ENCODE data around the gene HEG1. TPM values are rescaled to one million over a fixed set of nuclear protein-coding genes. Genes with fewer than 3 reads are reported as not detected.

HEG1 gene
- total and polyA plus RNA-seq, 8 donors = 2.3 to 56.9 (median 21.5) TPM

GRCh38 chr3:125011941-125012340 lies 43.9 kb downstream of the HEG1 start:
- Histone ChIP-seq H3K4me1 (peaks cover 4 to 20% (median 13%) of the 10 kb centered on the region in 4 donors), H3K27me3 (no peaks in the 10 kb centered on the region), H3K4me3 (no peak overlapping the region), H3K9me3 (no peaks in the 10 kb centered on the region), H3K36me3 (peaks cover 19 to 88% (median 69%) of the 10 kb centered on the region in 4 donors), H3K27ac (no peak overlapping the region)
- intact Hi-C loops (cut with DNase I; ENCODE audit: low total_unique reads) = no loop called here
- no peak for DNase-seq
- WGBS, 5 donors = 74 to 79% (median 78%) methylated on average over 7 of the region's 7 CpGs
- no peak for TF ChIP-seq EP300 (IDR thresholded peaks at IDR 0.05)
- TF ChIP-seq POLR2AphosphoS5 (IDR thresholded peaks at IDR 0.05) = no peak
- TF ChIP-seq POLR2A (IDR thresholded peaks at IDR 0.05) = no peak
- TF ChIP-seq CTCF (IDR thresholded peaks at IDR 0.05) = no peak

DNA sequence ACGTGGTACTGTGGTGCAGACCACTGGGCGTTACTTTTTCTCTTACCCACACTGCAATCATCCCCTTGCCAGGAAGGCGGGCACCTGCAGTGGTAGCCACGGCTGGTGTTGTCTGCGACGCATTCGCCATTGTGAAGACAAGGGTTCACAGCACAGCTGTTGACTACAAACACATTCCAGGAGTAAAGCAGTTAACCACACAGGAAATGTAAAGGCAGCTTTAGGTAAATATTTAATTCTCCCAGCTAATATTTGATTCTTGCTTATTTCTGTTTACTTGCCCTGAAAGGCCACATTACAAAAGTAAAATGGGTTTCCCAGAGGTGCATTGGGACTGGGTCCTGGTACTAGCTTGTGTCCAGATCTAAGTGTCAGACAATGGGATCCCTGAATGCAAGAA lies 45.4 kb downstream of the HEG1 start:
- Histone ChIP-seq H3K27me3 (no peaks in the 10 kb centered on the region), H3K4me3 (no peak overlapping the region), H3K9me3 (no peaks in the 10 kb centered on the region), H3K27ac (no peak overlapping the region), H3K36me3 (peaks cover 19 to 90% (median 82%) of the 10 kb centered on the region in 4 donors), H3K4me1 (peaks cover 4 to 32% (median 18%) of the 10 kb centered on the region in 4 donors)
- DNase-seq = peak in 1 of 2 donors; percentile 46
- intact Hi-C loops (cut with DNase I; ENCODE audit: low total_unique reads) = no loop called here
- TF ChIP-seq CTCF (IDR thresholded peaks at IDR 0.05) (no peak), EP300 (IDR thresholded peaks at IDR 0.05) (no peak), POLR2AphosphoS5 (IDR thresholded peaks at IDR 0.05) (no peak), POLR2A (IDR thresholded peaks at IDR 0.05) (no peak)
- WGBS, 5 donors = 24 to 71% (median 33%) methylated on average over 7 of the region's 7 CpGs

GRCh38 chr3:125008766-125009165 lies 47.0 kb downstream of the HEG1 start:
- intact Hi-C loops (cut with DNase I; ENCODE audit: low total_unique reads) = no loop called here

DNA sequence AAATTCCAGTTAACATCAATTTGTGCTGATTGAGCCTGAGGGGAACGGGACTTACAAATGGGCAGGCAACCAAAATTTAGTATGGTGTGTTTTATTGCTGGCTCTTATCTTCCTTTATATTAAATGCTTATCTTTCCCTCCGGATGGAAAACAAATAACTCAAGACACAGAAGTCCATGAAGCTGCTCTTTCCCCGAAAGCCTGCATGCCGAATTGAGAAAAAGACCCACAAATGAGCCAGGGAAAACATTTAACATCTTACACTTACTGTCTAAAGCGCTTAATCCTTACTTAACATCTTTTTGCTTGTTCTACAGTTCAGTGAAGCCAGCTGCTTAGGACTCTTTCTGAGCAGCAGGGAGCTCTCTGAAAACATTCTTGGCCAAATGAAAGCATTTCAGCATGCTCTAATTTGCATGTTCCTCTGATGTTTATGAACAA lies 49.5 kb downstream of the HEG1 start:
- H3K4me1 ChIP-seq = peaks cover 11 to 61% (median 39%) of the 10 kb centered on the region in 4 donors
- TF ChIP-seq EP300 (IDR thresholded peaks at IDR 0.05) (no peak), CTCF (IDR thresholded peaks at IDR 0.05) (no peak), POLR2A (IDR thresholded peaks at IDR 0.05) (no peak), POLR2AphosphoS5 (IDR thresholded peaks at IDR 0.05) (no peak)
- no peak overlapping the region for H3K4me3 ChIP-seq
- H3K27me3 ChIP-seq = no peaks in the 10 kb centered on the region
- intact Hi-C loops (cut with DNase I; ENCODE audit: low total_unique reads) = no loop called here
- peak in 1 of 2 donors; percentile 56 for DNase-seq
- H3K36me3 ChIP-seq = peaks cover 0 to 87% (median 70%) of the 10 kb centered on the region in 4 donors
- H3K9me3 ChIP-seq = no peaks in the 10 kb centered on the region
- 32 to 54% (median 44%) methylated on average over 5 of the region's 5 CpGs for WGBS, 5 donors
- H3K27ac ChIP-seq = no peak overlapping the region

More at GRCh38 chr3:125008766-125009165, 47.0 kb downstream of the HEG1 start:
- TF ChIP-seq EP300 (IDR thresholded peaks at IDR 0.05) (no peak), CTCF (IDR thresholded peaks at IDR 0.05) (no peak), POLR2AphosphoS5 (IDR thresholded peaks at IDR 0.05) (no peak), POLR2A (IDR thresholded peaks at IDR 0.05) (no peak)
- 53 to 79% (median 67%) methylated on average over 4 of the region's 4 CpGs for WGBS, 5 donors
- Histone ChIP-seq H3K4me1 (peaks cover 5 to 39% (median 25%) of the 10 kb centered on the region in 4 donors), H3K27ac (no peak overlapping the region), H3K4me3 (no peak overlapping the region), H3K27me3 (no peaks in the 10 kb centered on the region), H3K36me3 (peaks cover 12 to 88% (median 75%) of the 10 kb centered on the region in 4 donors), H3K9me3 (no peaks in the 10 kb centered on the region)
- DNase-seq = no peak

Measured in stomach (tissue), 9 donors.